WI38 (cell line): ENCODE results near the gene OR8D2.

ENCODE experiments used
- H3K4me3 ChIP-seq: 2 replicates; pipeline ENCODE4 v1.5.1; 2011; ENCODE audit warnings: low read depth, mild to moderate bottlenecking, control low read depth, low read length
- CTCF ChIP-seq: IDR thresholded peaks from 2 replicates; pipeline ENCODE4 v1.5.1; 2012; ENCODE audit warnings: low read depth, mild to moderate bottlenecking, control low read depth, low read length

Gene OR8D2

DNA sequence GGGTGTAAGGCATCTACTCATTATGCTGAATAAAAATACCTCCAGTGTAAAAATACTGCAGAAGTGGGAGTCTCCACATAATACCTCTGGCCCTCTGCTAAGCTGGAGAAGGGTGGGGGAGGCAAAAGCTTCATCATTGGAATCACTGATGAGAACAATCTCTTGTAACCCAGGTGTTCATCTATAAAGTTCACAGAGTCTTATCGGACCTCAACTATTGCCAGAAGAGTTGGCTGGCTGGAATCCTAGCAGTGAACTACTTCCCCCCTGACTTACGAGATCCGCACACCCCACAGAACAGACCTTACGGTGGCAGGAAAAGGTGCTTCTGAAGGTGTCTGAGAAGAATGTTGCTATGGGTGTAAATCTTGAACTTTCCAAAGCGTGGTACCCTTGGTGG, 8.7 kb downstream of the OR8D2 start:
- H3K4me3 ChIP-seq, result no peak overlapping the region
- no peak for TF ChIP-seq CTCF

DNA sequence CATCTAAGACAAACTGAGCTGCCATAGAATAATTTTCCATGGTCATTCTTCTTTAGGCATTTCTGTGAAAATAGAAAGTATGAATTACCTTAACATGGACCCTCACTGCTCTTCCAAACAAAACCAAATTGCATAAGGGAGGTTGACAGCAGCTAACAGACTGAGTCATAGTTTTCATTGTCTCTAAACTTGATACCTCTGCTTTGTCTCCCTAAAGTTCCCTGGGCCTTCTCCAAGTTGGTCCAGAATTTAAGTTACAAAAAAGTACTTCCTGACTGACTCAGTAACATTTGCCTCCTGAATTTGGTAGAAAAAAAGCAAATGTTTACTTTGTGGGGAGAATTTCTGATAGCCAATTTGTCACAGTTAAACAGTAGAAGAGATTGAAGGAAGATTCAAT, 9.3 kb downstream of the OR8D2 start:
- H3K4me3 ChIP-seq, result no peak overlapping the region
- no peak for TF ChIP-seq CTCF

- no peak overlapping the region for H3K4me3 ChIP-seq
- no peak for TF ChIP-seq CTCF
These were observed 12.9 kb downstream of the OR8D2 start for GRCh38 chr11:124307093-124307492.

DNA sequence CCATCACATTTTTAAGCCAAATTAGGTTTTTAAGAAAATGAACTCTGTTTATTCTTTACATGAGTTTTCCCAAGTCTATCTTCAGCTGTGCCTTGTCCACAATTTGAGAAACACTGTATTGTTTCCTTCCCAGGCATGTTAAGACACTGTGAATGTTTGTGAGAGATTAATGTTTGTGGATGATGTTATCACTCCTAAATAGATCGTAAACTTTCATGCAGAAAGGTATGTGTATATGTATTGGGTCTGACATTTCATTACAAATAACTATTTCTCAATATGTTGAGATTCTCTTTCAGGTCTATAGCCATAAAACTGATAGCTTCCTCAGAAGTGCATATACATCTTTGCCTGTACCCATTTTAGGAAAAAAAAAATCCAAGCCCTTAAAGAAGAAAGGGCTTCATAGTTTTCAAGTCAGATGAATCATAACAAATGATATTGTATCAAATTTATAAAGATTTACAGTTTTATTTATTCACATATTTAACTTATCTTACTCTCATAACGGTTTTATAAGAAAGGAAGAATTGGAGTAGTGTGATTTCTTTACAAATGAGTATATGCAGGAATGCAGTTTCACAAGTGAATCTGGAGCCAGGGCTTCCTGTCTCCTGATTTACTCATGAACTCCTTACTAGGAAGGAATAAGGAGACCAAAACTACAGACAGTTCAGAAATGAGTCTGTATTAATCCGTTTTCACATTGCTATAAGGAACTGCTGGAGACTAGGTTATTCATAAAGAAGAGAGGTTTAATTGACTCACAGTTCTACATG, 17.5 kb downstream of the OR8D2 start:
- no peak overlapping the region for H3K4me3 ChIP-seq
- no peak for TF ChIP-seq CTCF

DNA sequence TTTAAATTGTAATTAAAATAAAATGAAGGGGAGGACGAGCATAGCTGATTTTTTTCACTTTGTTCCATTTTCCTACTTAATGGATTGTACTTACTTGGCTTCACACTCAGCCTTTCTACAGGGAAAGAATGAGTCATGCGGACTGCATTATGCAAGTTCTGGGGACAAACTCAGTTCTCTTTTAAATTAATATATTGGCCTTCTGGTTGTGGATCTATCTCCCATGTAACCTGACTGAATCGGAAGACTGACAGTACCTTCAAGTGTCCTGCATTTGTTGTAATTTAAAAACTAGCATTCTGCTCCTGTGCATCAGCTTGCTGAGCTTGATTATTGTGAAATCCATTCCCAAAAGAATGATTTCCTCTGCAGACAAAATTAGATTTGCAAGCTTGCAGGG, 18.4 kb downstream of the OR8D2 start:
- H3K4me3 ChIP-seq, result no peak overlapping the region
- no peak for TF ChIP-seq CTCF

DNA sequence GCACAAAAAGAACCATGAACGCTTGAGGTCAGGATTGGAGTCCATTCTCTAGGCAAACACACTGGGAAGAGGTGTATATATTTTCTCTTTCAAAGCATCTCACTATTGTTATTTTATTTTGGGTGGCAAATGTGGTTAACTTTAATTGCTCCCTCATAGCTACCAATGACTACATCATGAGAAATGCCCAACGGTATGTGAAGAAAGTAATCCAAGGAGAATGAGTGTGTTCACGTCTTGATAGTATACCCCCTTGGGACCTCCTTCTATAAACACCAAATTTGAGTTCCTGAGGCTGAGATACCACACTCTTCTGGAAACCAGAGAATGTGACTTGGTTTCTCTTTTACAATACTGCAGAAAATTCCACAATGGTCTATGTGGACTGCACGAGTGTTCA, 22.1 kb downstream of the OR8D2 start:
- TF ChIP-seq CTCF, result no peak
- no peak overlapping the region for H3K4me3 ChIP-seq

DNA sequence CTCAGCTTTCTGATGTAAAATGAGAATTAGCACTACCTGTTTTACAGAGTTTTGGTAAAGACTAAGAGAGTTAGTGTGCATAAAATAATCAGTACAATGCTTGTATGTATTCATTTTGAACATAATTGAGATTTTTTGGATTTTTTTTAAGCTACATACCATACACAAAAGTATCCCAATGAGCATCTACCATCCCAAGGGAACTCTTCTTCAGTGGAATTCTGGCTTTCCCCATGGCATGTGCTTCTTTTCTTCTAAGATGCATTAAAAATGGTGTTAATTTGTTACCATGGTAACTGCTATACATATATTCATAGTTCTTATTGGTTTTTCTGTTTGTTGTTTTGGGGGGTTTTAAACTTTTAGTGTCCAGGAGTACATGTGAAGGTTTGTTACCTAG, 24.0 kb downstream of the OR8D2 start:
- no peak for TF ChIP-seq CTCF
- H3K4me3 ChIP-seq, result no peak overlapping the region
